Nucleus accumbens (tissue), 56 donors: ENCODE data around the gene ARFGAP3.

ENCODE experiments used
- DNase-seq, 56 donors: peaks; one replicate each; lab custom pipeline; 2025; lab: John Stamatoyannopoulos, UW

Gene ARFGAP3

GRCh38 chr22:42866100-42866499 is 9.0 kb upstream of the ARFGAP3 start:
- no peak for DNase-seq

GRCh38 chr22:42865536-42865935 is 8.5 kb upstream of the ARFGAP3 start:
- DNase-seq: no peak

- DNase-seq: no peak
Observed at GRCh38 chr22:42863349-42863961, 6.4 kb upstream of the ARFGAP3 start.

DNA sequence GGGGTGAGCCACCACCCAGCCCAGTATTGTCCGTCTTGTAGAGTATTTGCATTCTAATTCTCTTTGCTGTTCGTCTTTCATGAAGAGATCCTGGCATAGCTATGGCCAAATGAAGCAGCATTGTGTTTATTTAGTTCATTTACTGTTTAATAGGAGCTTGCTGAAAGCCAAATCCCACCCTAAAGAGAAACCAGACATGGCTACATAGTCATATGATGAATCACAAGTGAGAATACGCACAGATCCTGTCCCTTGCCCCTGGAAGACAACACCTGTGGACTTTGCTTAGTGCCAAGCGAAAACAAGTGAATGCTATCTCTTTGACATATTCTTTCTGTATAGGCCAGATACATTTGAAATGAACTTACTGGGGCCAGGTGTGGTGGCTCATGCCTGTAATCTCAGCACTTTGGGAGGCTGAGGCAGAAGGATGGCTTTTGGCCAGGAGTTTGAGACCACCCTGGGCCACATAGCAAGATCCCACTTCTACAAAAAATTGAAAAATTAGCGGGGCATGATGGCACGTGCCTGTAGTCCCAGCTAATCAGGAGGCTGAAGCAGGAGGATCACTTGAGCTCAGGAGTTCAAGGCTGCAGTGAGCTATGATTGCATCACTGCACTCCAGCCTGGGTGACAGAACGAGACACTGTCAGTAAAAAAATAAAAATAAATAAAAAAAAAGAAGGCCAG is 5.1 kb upstream of the ARFGAP3 start:
- no peak for DNase-seq

DNA sequence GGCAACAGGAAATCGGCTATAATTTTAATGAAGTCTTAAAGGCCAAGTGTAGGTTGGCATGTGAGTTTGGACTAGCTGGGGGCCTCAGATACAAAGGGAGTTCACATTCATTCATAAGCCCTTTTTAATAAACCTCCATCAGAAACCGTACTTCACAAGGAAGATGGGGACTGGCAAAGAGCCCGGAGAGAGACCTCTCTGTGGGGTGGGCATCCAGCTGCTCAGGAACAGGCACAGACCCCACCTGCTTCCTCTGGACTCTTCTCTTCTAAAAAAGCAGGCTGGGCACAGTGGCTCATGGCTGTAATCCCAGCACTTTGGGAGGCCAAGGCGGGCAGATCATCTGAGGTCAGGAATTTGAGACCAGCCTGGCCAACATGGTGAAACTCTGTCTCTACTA is 3.9 kb upstream of the ARFGAP3 start:
- DNase-seq: peak in 2 of 56 donors; percentile 13 to 18

DNA sequence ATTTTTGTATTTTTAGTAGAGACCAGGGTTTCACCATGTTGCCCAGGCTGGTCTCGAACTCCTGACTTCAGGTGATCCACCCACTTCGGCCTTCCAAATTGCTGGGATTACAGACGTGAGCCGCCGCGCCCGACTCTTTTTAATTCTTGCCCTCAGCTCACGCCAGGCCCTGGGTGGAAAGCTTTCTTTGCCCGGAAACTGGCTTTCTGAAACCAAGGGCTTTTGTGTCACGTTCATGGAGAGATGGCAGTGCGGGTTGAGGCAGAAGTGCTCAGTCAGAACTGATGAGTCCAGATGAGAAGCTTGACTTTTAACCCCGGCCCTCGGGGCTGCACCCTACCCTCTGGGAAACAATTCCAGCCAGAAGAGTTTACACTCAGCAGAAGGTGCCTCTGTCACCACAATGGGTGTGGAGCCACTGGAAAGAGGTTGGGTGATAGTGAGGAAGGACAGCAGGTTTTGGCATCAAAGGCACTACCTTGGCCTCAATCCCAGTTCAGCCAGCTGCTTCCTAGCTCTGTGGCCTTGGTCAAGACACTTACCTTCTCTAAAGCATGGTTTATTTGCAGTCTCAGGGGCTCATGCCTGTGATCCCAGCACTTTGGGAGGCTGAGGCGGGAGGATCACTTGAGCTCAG is 890 bp upstream of the ARFGAP3 start:
- DNase-seq: no peak

- peak in 23 of 56 donors; percentile 17 to 75 (median 38) for DNase-seq
Observed at GRCh38 chr22:42856179-42856864, 751 bp downstream of the ARFGAP3 start.

DNA sequence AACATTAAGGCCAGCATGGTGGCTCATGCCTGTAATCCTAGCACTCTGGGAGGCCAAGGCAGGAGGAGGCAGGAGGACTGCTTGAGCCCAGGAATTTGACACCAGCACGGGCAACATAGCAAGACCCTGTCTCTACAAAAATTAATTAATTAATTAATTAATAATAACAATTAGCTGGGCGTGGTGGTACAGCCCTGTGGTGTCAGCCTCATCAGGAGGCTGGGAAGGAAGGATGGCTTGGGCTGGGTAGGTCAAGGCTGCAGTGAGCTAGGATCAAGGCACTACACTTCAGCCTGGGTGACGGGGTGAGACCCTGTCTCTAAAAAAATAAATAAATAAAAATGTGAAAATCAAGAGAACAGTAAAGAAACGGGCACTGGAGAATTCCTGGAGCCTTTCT is 1.4 kb downstream of the ARFGAP3 start:
- DNase-seq: no peak

GRCh38 chr22:42855211-42855610 is 1.9 kb downstream of the ARFGAP3 start:
- DNase-seq: no peak

GRCh38 chr22:42848941-42849550 is 8.0 kb downstream of the ARFGAP3 start:
- no peak for DNase-seq

GRCh38 chr22:42847110-42847509 is 10.0 kb downstream of the ARFGAP3 start:
- no peak for DNase-seq

DNA sequence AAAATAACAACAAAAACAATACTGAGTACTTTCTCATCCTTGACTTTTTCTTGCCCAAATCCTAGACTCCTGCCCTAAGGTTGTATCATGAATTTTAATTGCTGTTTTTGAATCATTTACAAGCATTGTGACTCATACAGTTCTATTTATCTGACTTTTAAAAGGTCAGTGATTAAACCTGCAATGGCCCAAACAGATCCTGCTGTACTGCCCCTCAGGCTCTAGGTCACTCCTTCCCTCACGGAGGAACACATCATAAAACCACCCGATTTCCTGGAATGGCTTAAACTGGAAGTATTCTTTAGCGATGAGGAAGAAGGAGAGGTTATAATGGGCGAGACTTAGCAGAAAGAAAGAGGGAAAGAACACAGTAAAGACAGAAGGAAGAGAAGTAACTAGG is 12.3 kb downstream of the ARFGAP3 start:
- no peak for DNase-seq

DNA sequence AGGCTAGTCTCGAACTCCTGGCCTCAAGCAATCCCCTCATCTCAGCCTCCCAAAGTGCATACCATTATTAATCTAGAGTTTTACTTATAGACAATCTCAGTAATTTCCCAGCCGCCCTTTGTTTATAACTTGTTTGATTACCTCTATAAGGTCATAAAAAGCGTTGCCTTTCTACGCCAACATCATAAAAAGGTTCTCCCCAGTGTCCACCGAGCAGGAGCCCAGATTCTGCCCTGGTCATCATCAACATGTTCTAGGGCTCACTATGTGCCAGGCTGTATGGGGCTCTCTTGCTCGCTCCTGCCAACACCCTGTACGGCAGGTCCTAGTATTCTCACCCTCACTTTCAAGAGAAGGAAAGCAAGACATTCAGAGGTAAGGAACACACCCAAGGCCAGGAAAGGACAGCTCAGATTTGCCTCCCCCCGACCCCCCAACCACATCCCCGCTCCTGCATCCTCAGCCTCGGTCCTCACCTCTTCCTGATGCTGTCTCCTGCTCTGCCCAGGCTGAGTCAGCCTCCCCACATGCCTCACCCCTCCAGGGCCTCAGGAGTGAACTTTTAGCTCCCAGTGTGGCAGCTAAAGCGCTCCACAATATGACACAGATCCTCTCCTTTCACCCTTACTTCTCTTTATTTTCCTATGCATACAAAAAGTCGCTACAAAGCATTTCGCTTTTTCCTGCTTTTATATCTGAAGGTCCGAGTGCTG is 14.3 kb downstream of the ARFGAP3 start:
- DNase-seq: no peak

- no peak for DNase-seq
Observed at GRCh38 chr22:42841444-42841843, 15.6 kb downstream of the ARFGAP3 start.

GRCh38 chr22:42837556-42837955 is 19.5 kb downstream of the ARFGAP3 start:
- no peak for DNase-seq

DNA sequence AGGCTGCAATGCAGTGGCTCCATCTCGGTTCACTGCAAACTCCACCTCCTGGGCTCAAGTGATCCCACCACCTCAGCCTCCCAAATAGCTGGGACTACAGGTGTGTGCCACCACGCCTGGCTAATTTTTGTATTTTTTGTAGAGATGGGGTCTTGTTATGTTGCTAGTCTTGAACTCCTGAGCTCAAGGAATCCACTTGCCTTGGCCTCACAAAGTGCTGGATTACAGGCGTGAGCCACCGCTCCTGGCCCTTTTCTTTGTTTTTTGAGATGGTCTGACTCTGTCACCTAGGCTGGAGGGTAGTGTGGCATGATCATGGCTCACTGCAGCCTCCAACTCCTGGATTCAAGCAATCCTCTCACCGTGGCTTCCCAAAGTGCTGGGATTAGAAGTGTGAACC is 21.0 kb downstream of the ARFGAP3 start:
- no peak for DNase-seq

DNA sequence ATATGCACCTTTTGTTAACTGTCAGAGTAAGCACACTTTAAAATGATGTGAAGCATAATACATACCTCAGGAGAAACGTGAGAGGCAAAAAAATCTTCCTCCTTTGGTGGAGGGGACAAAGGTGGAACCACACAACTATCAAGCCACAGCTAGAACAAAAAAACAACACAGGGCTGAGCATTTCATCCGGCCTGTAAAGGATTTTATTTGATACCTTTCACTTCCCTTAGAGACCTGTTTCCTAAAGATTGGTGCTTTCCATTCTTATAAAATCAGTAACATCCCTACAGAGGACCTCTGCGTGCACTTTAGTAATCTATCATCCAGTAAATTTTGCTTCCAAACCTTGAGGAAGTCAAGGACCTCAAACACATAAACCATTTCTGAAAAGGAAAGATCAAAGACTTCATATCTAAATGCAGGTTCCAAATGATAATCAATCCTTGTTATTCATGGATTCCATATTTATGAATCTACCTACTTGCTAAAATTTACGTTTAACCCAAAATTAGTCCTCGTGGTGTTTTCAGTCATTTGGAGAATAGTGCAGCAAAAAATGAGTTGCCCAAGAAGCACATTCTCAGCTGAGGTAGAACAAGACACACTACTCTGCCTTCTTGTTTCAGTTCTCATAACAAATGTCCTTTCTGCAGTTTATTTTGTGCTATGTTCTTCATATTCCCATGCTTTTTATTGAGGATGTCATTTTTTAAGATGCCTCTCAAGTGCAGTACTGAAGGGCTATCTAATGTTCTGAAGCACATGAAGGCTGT is 22.7 kb downstream of the ARFGAP3 start:
- no peak for DNase-seq

DNA sequence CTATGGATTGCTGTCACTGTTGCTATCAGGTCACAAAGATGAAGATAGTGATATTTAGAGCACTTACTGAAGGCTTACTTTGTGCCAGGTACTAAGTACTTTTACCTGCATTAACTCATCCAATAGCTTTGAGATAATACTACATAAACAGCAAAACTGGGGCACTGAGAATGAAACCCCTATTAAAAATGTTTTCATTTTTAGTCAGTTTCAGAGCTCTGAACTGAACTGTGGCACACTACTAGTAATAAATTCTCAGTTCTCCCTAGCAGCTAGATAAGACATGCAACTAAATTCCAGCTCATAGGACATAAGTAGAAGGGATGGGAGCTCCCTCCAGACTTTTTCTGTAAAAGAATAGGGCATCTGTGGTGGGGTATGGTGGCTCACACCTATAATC is 24.0 kb downstream of the ARFGAP3 start:
- DNase-seq: no peak

GRCh38 chr22:42831712-42832111 is 25.4 kb downstream of the ARFGAP3 start:
- DNase-seq: no peak

DNA sequence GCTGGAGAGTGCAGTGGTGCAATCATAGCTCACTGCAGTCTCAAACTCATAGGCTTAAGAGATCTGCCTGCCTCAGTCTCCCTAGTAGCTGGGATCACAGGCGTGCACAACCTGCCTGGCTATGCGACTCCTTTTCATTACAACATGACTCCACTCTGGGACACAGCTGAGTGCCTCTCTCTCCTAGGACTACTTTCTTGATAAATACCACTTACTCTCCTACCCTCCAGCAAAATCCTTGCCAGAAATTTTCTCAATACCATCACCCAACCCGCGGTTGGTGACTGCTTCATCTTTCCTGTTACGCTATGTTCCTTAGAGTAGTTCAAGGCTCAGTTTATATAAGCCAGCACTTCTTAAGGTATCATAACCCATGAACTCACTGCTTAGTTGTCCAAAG is 26.9 kb downstream of the ARFGAP3 start:
- DNase-seq: no peak
